ENCODE results near the gene GJD4.

GJD4 gene

DNA sequence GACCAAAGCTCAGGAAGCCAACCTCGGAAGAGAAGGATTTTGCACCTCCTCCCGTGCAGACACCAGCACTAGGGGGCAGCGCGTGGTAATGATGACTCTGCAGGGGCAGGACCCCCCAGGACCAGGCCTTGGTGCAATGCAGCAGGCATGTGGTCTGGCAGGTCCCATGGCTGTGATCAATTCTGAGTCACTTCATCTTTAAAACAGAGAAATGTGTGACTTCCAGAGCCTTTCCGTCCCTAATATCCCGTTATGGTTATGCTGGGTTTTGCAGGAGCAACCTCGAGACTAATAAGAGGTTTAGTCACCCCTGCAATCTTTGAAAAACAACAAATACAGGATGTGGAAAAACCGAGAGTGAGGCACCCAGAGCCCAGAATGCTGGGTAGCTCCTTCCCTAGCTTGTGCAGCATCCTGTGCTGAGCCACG is 30.2 kb upstream of the GJD4 start (continued):
- TF ChIP-seq, protein P1, sequence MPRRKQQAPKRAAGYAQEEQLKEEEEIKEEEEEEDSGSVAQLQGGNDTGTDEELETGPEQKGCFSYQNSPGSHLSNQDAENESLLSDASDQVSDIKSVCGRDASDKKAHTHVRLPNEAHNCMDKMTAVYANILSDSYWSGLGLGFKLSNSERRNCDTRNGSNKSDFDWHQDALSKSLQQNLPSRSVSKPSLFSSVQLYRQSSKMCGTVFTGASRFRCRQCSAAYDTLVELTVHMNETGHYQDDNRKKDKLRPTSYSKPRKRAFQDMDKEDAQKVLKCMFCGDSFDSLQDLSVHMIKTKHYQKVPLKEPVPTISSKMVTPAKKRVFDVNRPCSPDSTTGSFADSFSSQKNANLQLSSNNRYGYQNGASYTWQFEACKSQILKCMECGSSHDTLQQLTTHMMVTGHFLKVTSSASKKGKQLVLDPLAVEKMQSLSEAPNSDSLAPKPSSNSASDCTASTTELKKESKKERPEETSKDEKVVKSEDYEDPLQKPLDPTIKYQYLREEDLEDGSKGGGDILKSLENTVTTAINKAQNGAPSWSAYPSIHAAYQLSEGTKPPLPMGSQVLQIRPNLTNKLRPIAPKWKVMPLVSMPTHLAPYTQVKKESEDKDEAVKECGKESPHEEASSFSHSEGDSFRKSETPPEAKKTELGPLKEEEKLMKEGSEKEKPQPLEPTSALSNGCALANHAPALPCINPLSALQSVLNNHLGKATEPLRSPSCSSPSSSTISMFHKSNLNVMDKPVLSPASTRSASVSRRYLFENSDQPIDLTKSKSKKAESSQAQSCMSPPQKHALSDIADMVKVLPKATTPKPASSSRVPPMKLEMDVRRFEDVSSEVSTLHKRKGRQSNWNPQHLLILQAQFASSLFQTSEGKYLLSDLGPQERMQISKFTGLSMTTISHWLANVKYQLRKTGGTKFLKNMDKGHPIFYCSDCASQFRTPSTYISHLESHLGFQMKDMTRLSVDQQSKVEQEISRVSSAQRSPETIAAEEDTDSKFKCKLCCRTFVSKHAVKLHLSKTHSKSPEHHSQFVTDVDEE (CRISPR knock-in tag; IDR thresholded peaks at IDR 0.05), result no peak
- TF ChIP-seq, protein P2, sequence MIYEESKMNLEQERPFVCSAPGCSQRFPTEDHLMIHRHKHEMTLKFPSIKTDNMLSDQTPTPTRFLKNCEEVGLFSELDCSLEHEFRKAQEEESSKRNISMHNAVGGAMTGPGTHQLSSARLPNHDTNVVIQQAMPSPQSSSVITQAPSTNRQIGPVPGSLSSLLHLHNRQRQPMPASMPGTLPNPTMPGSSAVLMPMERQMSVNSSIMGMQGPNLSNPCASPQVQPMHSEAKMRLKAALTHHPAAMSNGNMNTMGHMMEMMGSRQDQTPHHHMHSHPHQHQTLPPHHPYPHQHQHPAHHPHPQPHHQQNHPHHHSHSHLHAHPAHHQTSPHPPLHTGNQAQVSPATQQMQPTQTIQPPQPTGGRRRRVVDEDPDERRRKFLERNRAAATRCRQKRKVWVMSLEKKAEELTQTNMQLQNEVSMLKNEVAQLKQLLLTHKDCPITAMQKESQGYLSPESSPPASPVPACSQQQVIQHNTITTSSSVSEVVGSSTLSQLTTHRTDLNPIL (CRISPR knock-in tag; IDR thresholded peaks at IDR 0.05; ENCODE audit: low read depth), result no peak
- TF ChIP-seq RARB (CRISPR knock-in tag; IDR thresholded peaks at IDR 0.05) (no peak), ESRRG (CRISPR knock-in tag; IDR thresholded peaks at IDR 0.05) (no peak), TCF4 (CRISPR knock-in tag; IDR thresholded peaks at IDR 0.05; ENCODE audit: borderline replicate concordance) (no peak), ZC3H10 (CRISPR knock-in tag; IDR thresholded peaks at IDR 0.05) (no peak), PPARA (CRISPR knock-in tag; IDR thresholded peaks at IDR 0.05; ENCODE audit: borderline replicate concordance) (no peak)

DNA sequence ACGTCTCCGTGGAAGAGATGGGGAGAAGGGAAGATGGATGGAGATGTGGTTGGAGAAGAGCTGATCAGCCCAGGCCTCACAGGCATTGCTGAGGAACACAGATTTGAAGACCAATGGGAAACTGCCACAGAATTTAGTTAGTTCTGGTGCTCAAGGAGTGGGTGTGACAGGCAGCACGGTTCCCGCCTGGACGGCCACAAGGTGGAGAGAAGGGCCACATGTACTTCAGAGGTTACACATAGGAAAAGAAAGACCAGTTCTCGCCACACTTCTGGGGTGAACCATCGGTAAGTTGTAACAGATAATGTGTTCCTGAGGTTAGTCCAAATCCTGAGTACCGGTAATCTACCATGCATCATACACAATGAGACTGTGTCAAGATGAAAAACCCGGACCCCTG is 29.5 kb upstream of the GJD4 start:
- ATAC-seq, result no peak
- TF ChIP-seq RARB (CRISPR knock-in tag; IDR thresholded peaks at IDR 0.05) (no peak), ESRRG (CRISPR knock-in tag; IDR thresholded peaks at IDR 0.05) (no peak), TCF4 (CRISPR knock-in tag; IDR thresholded peaks at IDR 0.05; ENCODE audit: borderline replicate concordance) (no peak), ZNF8 (CRISPR knock-in tag; IDR thresholded peaks at IDR 0.05) (no peak), ZC3H10 (CRISPR knock-in tag; IDR thresholded peaks at IDR 0.05) (no peak), ZNF70 (CRISPR knock-in tag; IDR thresholded peaks at IDR 0.05) (no peak), ISL1 (CRISPR knock-in tag; IDR thresholded peaks at IDR 0.05) (no peak), GLIS3 (CRISPR knock-in tag; IDR thresholded peaks at IDR 0.05) (no peak), OSR1 (CRISPR knock-in tag; IDR thresholded peaks at IDR 0.05) (no peak), CSDC2 (CRISPR knock-in tag; IDR thresholded peaks at IDR 0.05) (no peak), ZFP3 (CRISPR knock-in tag; IDR thresholded peaks at IDR 0.05) (no peak), TOX (CRISPR knock-in tag; IDR thresholded peaks at IDR 0.05; ENCODE audit: borderline replicate concordance) (no peak), ZFP30 (CRISPR knock-in tag; IDR thresholded peaks at IDR 0.05) (no peak), BACH2 (CRISPR knock-in tag; IDR thresholded peaks at IDR 0.05; ENCODE audit: borderline replicate concordance) (no peak)
- TF ChIP-seq, protein P1 (CRISPR knock-in tag; IDR thresholded peaks at IDR 0.05), result no peak
- TF ChIP-seq, protein P2 (CRISPR knock-in tag; IDR thresholded peaks at IDR 0.05; ENCODE audit: low read depth), result no peak
- TF ChIP-seq, protein P3, sequence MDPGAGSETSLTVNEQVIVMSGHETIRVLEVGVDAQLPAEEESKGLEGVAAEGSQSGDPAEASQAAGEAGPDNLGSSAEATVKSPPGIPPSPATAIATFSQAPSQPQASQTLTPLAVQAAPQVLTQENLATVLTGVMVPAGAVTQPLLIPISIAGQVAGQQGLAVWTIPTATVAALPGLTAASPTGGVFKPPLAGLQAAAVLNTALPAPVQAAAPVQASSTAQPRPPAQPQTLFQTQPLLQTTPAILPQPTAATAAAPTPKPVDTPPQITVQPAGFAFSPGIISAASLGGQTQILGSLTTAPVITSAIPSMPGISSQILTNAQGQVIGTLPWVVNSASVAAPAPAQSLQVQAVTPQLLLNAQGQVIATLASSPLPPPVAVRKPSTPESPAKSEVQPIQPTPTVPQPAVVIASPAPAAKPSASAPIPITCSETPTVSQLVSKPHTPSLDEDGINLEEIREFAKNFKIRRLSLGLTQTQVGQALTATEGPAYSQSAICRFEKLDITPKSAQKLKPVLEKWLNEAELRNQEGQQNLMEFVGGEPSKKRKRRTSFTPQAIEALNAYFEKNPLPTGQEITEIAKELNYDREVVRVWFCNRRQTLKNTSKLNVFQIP (CRISPR knock-in tag; IDR thresholded peaks at IDR 0.05; ENCODE audit: borderline replicate concordance, low read depth), result no peak
- TF ChIP-seq, protein P4, sequence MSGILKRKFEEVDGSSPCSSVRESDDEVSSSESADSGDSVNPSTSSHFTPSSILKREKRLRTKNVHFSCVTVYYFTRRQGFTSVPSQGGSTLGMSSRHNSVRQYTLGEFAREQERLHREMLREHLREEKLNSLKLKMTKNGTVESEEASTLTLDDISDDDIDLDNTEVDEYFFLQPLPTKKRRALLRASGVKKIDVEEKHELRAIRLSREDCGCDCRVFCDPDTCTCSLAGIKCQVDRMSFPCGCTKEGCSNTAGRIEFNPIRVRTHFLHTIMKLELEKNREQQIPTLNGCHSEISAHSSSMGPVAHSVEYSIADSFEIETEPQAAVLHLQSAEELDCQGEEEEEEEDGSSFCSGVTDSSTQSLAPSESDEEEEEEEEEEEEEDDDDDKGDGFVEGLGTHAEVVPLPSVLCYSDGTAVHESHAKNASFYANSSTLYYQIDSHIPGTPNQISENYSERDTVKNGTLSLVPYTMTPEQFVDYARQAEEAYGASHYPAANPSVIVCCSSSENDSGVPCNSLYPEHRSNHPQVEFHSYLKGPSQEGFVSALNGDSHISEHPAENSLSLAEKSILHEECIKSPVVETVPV (CRISPR knock-in tag; IDR thresholded peaks at IDR 0.05), result no peak
